Iris pigment epithelial cell (primary cell): Measurements from ENCODE around the gene WASHC3.

ENCODE experiments used
- DNase-seq: peaks from one replicate; pipeline ENCODE4 v3.0.0-alpha.2; 2011; ENCODE audit warnings: low read depth

Gene WASHC3

DNA sequence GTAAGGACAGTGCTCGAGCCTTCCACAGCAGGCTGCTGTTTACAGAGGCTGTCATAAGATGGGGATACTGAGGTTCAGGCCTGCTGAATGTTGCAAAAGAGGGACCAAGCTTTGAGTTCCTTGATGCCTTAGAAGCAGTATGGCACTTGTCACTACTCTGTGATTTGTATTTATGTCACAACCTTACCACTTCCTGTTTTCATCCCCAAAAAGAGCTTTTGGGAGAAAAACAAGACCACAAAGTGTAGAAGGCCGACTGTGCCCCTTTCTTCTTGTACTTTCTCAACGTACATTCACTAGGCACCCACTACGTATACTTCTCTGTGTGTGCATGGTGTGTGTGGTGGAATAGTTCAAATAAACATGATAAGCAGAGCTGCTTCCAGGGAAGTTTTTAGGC lies 94.3 kb downstream of the WASHC3 start:
- DNase-seq, result no peak

DNA sequence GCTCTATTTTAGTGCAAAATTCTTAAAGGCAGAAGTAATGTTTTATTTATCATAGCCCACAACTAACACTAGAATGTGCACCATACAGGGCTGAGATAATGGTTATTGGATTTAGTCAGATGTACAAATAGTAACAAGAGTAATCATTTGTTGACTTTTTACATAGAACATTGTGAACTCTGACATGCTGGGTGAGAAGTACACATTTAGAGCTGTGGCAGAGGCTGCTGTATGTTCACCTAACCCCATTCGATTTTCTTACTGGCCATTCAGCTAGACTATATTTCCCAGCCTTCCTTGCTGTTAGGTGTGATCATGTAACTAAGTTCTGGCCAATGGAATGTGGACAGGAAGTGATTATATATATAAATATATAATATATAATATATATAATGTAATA lies 95.3 kb downstream of the WASHC3 start:
- DNase-seq, result no peak

DNA sequence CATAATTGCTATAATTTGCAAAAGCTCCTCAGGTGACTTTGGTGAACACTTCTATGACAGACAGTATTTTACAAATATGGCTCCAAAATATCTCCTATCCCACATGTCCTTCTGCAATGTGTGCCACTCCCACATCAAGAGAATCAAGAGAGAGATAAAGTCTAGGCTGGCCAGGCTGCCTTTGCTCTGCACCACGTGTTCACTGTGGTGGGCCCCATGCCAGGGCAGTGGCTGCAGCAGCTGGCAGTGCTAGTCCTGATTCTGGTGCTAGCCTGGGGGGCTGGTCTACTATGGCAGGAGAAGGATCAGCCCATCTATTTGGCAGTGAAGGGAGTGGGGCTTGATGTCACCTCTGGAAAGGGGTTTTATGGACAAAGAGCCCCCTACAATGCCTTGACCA lies 98.1 kb downstream of the WASHC3 start:
- no peak for DNase-seq
